ENCODE data around the gene NPY5R.
A peak's percentile ranks its signal among the peaks of the same experiment; 100 is the strongest.

NPY5R gene
- total RNA-seq, result 0 to 0.06 (median 0) reads per million in 18 experiments

GRCh38 chr4:163343604-163344146 lies at the start of gene NPY5R:
TSS of gene NPY5R (plus strand) at chr4:163343892. CDS start at chr4:163350274, 6,382 bp downstream.
- DNase-seq, result no peak

- DNase-seq, result no peak
These were observed 48.6 kb upstream of the NPY5R start for GRCh38 chr4:163295138-163295537.

GRCh38 chr4:163300445-163300844 lies 43.2 kb upstream of the NPY5R start:
- no peak for DNase-seq

- no peak for DNase-seq
These were observed 40.6 kb upstream of the NPY5R start for GRCh38 chr4:163303069-163303468.

GRCh38 chr4:163309466-163309865 lies 34.2 kb upstream of the NPY5R start:
- DNase-seq, result no peak

- no peak for DNase-seq
These were observed 26.6 kb upstream of the NPY5R start for GRCh38 chr4:163317110-163317509.

GRCh38 chr4:163330916-163331628 lies 12.6 kb upstream of the NPY5R start:
- no peak for DNase-seq

GRCh38 chr4:163331629-163332376 lies 11.9 kb upstream of the NPY5R start:
- no peak for DNase-seq

GRCh38 chr4:163332526-163333406 lies 10.9 kb upstream of the NPY5R start, which contains the start of gene NPY1R:
TSS of gene NPY1R (minus strand) at chr4:163332596. CDS start at chr4:163326554, 6,042 bp downstream.
- DNase-seq, result peak; percentile 27 to 63

- DNase-seq, result no peak
These were observed 8.3 kb upstream of the NPY5R start for GRCh38 chr4:163335384-163335783.

- DNase-seq, result no peak
These were observed 744 bp downstream of the NPY5R start for GRCh38 chr4:163344147-163345125.

- no peak for DNase-seq
These were observed 7.0 kb downstream of the NPY5R start for GRCh38 chr4:163350672-163351071.

- DNase-seq, result no peak
These were observed 9.4 kb downstream of the NPY5R start for GRCh38 chr4:163353054-163353453.

GRCh38 chr4:163356104-163356503 lies 12.4 kb downstream of the NPY5R start:
- DNase-seq, result no peak

GRCh38 chr4:163367651-163368050 lies 24.0 kb downstream of the NPY5R start:
- DNase-seq, result no peak

GRCh38 chr4:163372029-163372428 lies 28.3 kb downstream of the NPY5R start:
- no peak for DNase-seq

GRCh38 chr4:163378661-163379060 lies 35.0 kb downstream of the NPY5R start:
- no peak for DNase-seq

GRCh38 chr4:163380703-163381102 lies 37.0 kb downstream of the NPY5R start:
- DNase-seq, result peak; percentile 3 to 20

GRCh38 chr4:163382178-163382869 lies 38.6 kb downstream of the NPY5R start:
- no peak for DNase-seq

GRCh38 chr4:163384434-163384833 lies 40.7 kb downstream of the NPY5R start:
- no peak for DNase-seq

GRCh38 chr4:163384926-163385325 lies 41.2 kb downstream of the NPY5R start:
- DNase-seq, result no peak
